Common myeloid progenitor, CD34-positive (primary cell): ENCODE data around the gene FBXL7.

ENCODE experiments used
- CTCF ChIA-PET: fragments of 350-600 bp; sonication (Branson Sonifier 250); formaldehyde crosslinking; loops from one replicate; lab custom pipeline; 2021; ENCODE audit warnings: antibody characterized with exemption; lab: Charles Lee
- POLR2A ChIA-PET: fragments of 350-600 bp; sonication (Branson Sonifier 250); formaldehyde crosslinking; loops from one replicate; lab custom pipeline; 2021; ENCODE audit warnings: antibody characterized with exemption; lab: Charles Lee
- DNase-seq, 3 donors: peaks; one replicate each; pipeline versions ENCODE4 v3.0.0 to v3.0.0-alpha.2; 2013
- H3K27ac ChIP-seq, 2 experiments: 1 replicate in 1 of 2; 2 replicates in 1 of 2; pipeline ENCODE4 v1.7.0; 2013; ENCODE audit warnings: inconsistent platforms in 2 of 2, low read length in 2 of 2, mild to moderate bottlenecking in 2 of 2, low read depth in 1 of 2, moderate library complexity in 1 of 2; ENCODE audit not compliant: severe bottlenecking in 2 of 2, insufficient read depth in 1 of 2, poor library complexity in 1 of 2
- H3K27me3 ChIP-seq, 5 experiments: replicated peaks in 2 of 5; 1 replicate in 3 of 5; 2 replicates in 2 of 5; pipeline versions ENCODE4 v1.6.1 to v1.7.0; 2013; ENCODE audit warnings: low read length in 4 of 5, mild to moderate bottlenecking in 2 of 5, moderate library complexity in 2 of 5, inconsistent platforms in 1 of 5; ENCODE audit not compliant: insufficient read depth in 5 of 5, control insufficient read depth in 4 of 5
- H3K36me3 ChIP-seq, 4 experiments: 1 replicate in 2 of 4; 2 replicates in 2 of 4; pipeline versions ENCODE4 v1.6.1 to v1.7.0; 2013; ENCODE audit warnings: low read length in 3 of 4, control low read depth in 1 of 4, mild to moderate bottlenecking in 1 of 4; ENCODE audit not compliant: control insufficient read depth in 4 of 4, insufficient read depth in 4 of 4
- H3K4me1 ChIP-seq, 4 experiments: 1 replicate in 3 of 4; 2 replicates in 1 of 4; pipeline versions ENCODE4 v1.6.1 to v1.7.1; 2013; ENCODE audit warnings: low read length in 3 of 4, mild to moderate bottlenecking in 3 of 4, control low read depth in 1 of 4, inconsistent platforms in 1 of 4, moderate library complexity in 1 of 4; ENCODE audit not compliant: control insufficient read depth in 4 of 4, insufficient read depth in 4 of 4; ENCODE audit errors: control extremely low read depth in 1 of 4
- H3K4me3 ChIP-seq, 7 experiments: 1 replicate in 4 of 7; 2 replicates in 3 of 7; pipeline versions ENCODE4 v1.5.1 to v1.7.0; 2013; ENCODE audit warnings: mild to moderate bottlenecking in 7 of 7, low read length in 6 of 7, moderate library complexity in 6 of 7, inconsistent platforms in 2 of 7, low read depth in 2 of 7, control low read depth in 1 of 7; ENCODE audit not compliant: insufficient read depth in 4 of 7, control insufficient read depth in 1 of 7; ENCODE audit errors: extremely low read depth in 1 of 7
- H3K9me3 ChIP-seq, 5 experiments: 1 replicate in 4 of 5; 2 replicates in 1 of 5; pipeline versions ENCODE4 v1.6.1 to v1.7.1; 2013; ENCODE audit warnings: low read length in 4 of 5, mild to moderate bottlenecking in 2 of 5, inconsistent platforms in 1 of 5, low read depth in 1 of 5, moderate library complexity in 1 of 5; ENCODE audit not compliant: control insufficient read depth in 4 of 5, insufficient read depth in 2 of 5; ENCODE audit errors: control extremely low read depth in 1 of 5
- WGBS: methylation state at CpG from one replicate; pipeline ENCODE4 v1.1.5; 2013; ENCODE audit not compliant: insufficient coverage; 5-methylcytosine and 5-hydroxymethylcytosine counted together

Gene FBXL7

GRCh38 chr5:15564957-15565356 is 65.0 kb downstream of the FBXL7 start:
- no peak for DNase-seq
- Histone ChIP-seq H3K27me3 (no peaks in the 10 kb centered on the region), H3K9me3 (no peaks in the 10 kb centered on the region), H3K4me1 (no peaks in the 10 kb centered on the region), H3K4me3 (no peak overlapping the region), H3K36me3 (no peaks in the 10 kb centered on the region), H3K27ac (no peak overlapping the region)
- CTCF ChIA-PET = no interaction called here
- WGBS = no CpG with 5 or more reads among the region's 1 CpG
- POLR2A ChIA-PET = no interaction called here

- H3K9me3 ChIP-seq = no peaks in the 10 kb centered on the region
- no peak overlapping the region for H3K4me3 ChIP-seq
- DNase-seq = no peak
- ChIA-PET CTCF (no interaction called here), POLR2A (no interaction called here)
- 91% methylated on average over 1 of the region's 4 CpGs for WGBS
- H3K36me3 ChIP-seq = no peaks in the 10 kb centered on the region
- no peaks in the 10 kb centered on the region for H3K4me1 ChIP-seq
- H3K27ac ChIP-seq = no peak overlapping the region
- no peaks in the 10 kb centered on the region for H3K27me3 ChIP-seq
Measured at GRCh38 chr5:15566306-15566705, 66.3 kb downstream of the FBXL7 start.

GRCh38 chr5:15566789-15567188 is 66.8 kb downstream of the FBXL7 start:
- POLR2A ChIA-PET = no interaction called here
- Histone ChIP-seq H3K27ac (no peak overlapping the region), H3K36me3 (no peaks in the 10 kb centered on the region), H3K4me1 (no peaks in the 10 kb centered on the region), H3K9me3 (no peaks in the 10 kb centered on the region), H3K27me3 (no peaks in the 10 kb centered on the region), H3K4me3 (no peak overlapping the region)
- CTCF ChIA-PET = no interaction called here
- DNase-seq = no peak

GRCh38 chr5:15570491-15570890 is 70.5 kb downstream of the FBXL7 start:
- DNase-seq = no peak
- Histone ChIP-seq H3K27ac (no peak overlapping the region), H3K4me1 (no peaks in the 10 kb centered on the region), H3K27me3 (no peaks in the 10 kb centered on the region), H3K4me3 (no peak overlapping the region), H3K9me3 (no peaks in the 10 kb centered on the region), H3K36me3 (no peaks in the 10 kb centered on the region)
- POLR2A ChIA-PET = no interaction called here
- 68% methylated on average over 3 of the region's 5 CpGs for WGBS
- CTCF ChIA-PET = no interaction called here

GRCh38 chr5:15571081-15571480 is 71.1 kb downstream of the FBXL7 start:
- H3K4me1 ChIP-seq = no peaks in the 10 kb centered on the region
- H3K36me3 ChIP-seq = no peaks in the 10 kb centered on the region
- ChIA-PET CTCF (no interaction called here), POLR2A (no interaction called here)
- no peak for DNase-seq
- WGBS = no CpG with 5 or more reads among the region's 1 CpG
- H3K9me3 ChIP-seq = no peaks in the 10 kb centered on the region
- H3K4me3 ChIP-seq = no peak overlapping the region
- no peaks in the 10 kb centered on the region for H3K27me3 ChIP-seq
- no peak overlapping the region for H3K27ac ChIP-seq

GRCh38 chr5:15571618-15572017 is 71.6 kb downstream of the FBXL7 start:
- ChIA-PET POLR2A (no interaction called here), CTCF (no interaction called here)
- no peak for DNase-seq
- WGBS = 93% methylated on average over 2 of the region's 7 CpGs
- Histone ChIP-seq H3K36me3 (no peaks in the 10 kb centered on the region), H3K4me1 (no peaks in the 10 kb centered on the region), H3K4me3 (no peak overlapping the region), H3K27me3 (no peaks in the 10 kb centered on the region), H3K9me3 (no peaks in the 10 kb centered on the region), H3K27ac (no peak overlapping the region)

- CTCF ChIA-PET = no interaction called here
- POLR2A ChIA-PET = no interaction called here
- Histone ChIP-seq H3K4me3 (no peak overlapping the region), H3K36me3 (no peaks in the 10 kb centered on the region), H3K27me3 (no peaks in the 10 kb centered on the region), H3K9me3 (no peaks in the 10 kb centered on the region), H3K4me1 (no peaks in the 10 kb centered on the region), H3K27ac (no peak overlapping the region)
- 67% methylated on average over 1 of the region's 4 CpGs for WGBS
- no peak for DNase-seq
Measured at GRCh38 chr5:15573590-15573989, 73.6 kb downstream of the FBXL7 start.
